NCI-H748 treated with DMSO at 0.1 percent for 48 hours (cell line): Measurements from ENCODE around the gene TCEA2.

ENCODE experiments used
- DNase-seq: peaks from one replicate; lab custom pipeline; 2025; lab: John Stamatoyannopoulos, UW

Gene TCEA2

DNA sequence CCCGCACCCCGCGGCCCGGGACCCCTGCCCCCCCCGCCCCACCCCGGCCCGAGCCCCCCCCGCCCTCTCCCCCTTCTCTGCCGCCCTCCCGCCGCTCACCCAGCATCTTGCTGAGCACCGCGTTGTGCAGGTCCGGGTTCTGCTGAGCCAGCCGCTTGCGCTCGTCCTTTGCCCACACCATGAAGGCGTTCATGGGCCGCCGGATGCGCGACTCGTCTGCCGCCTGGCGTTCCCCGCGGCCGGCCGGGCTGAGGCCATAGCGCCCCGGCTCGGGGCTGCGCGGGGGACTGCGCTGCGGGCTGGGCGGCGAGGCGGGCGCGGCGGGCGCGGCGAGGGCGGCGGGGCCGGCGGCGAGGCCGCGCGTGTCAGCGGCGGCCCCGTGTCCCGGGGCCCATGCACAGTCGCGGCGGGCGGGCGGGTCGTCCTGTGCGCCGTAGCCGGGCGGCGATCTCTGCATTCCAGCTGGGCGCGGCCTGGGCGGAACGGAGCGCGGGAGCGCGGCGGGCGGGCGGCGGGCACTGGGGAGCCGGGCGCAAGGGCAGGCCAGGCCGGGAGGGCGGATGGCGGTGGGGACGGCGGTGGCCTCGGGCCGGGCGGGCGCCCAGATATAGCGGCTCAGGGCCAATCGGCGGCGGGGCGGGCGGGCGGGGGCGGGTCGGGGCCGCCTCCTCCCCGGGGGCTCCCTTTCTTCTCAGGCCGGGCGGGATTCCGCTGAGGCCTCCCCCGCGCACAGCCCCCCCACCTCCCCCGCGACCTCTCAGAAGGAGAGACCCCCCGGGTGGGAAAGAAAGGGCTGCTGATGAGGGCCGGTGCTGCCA is 13.7 kb upstream of the TCEA2 start, which contains the start of gene SOX18:
TSS of gene SOX18 (minus strand) at position 580 of the 818 bp plus-strand sequence. CDS start at position 457, 123 bp downstream.
- no peak for DNase-seq

GRCh38 chr20:64049878-64050260 is 13.1 kb upstream of the TCEA2 start:
- DNase-seq: no peak

GRCh38 chr20:64050261-64051032 is 12.6 kb upstream of the TCEA2 start:
- no peak for DNase-seq

- DNase-seq: no peak
These were observed 12.0 kb upstream of the TCEA2 start for GRCh38 chr20:64051033-64051452.

DNA sequence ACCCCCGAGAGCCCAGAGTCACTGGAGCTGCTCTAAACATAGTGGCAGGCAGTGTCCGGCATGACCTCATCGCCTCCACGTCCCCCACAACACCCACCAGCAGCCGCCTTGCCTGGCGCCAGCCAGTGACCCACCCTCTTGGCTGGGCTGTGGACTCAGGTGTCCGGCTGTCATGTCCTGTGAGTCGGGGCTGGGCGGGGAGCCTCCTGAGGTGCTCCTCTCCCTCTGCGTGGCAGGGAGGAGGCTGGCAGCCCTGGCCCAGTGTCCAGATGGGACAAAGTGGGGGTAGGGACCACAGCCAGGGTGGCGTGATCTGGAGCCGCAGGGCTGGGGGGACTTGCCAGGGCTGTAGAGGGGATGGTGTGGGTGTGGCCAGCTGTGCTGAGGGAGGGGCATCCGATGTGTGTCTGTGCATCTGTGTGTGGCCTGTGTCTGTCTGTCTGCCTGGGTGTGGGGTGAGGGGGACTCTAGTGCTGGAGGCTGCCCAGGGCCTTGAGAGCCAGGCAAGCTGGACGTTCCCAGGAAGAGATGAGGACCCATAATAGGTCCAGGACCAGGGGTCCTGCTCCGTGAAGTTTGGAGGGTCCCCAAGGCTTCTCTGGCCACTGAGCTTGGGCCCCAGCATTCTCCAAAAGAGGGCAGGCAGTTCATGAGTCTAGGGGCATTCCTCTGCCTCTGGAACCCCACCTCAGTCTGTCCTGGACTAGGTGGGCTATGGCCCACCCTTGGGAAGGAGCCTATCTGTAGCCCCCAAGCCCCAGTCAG is 11.3 kb upstream of the TCEA2 start:
- DNase-seq: no peak

DNA sequence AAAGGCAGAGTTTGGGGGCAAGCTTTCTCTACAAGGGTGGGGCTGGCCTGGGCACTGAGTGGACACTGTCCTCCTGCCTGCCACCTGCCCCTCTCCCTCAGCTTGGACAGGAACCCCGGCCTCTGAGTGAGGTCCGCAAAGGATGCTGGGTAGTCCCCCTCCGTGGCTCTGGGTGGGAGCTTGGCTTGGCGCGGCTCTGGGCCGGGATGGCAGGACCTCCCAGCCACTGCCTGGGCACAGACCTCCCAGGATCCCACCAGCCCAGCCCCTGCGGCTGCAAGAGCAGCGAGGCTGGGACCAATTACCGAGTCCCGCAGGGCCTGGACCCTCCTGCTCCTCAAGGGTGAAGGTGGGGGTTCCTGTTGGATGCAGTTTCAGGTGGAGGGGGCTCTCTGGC is 10.7 kb upstream of the TCEA2 start:
- DNase-seq: no peak

- no peak for DNase-seq
These were observed 9.8 kb upstream of the TCEA2 start for GRCh38 chr20:64052987-64053840.

GRCh38 chr20:64053841-64054661 is 8.9 kb upstream of the TCEA2 start:
- DNase-seq: no peak

GRCh38 chr20:64055396-64055892 is 7.6 kb upstream of the TCEA2 start:
- no peak for DNase-seq

GRCh38 chr20:64055893-64056638 is 6.9 kb upstream of the TCEA2 start:
- no peak for DNase-seq

DNA sequence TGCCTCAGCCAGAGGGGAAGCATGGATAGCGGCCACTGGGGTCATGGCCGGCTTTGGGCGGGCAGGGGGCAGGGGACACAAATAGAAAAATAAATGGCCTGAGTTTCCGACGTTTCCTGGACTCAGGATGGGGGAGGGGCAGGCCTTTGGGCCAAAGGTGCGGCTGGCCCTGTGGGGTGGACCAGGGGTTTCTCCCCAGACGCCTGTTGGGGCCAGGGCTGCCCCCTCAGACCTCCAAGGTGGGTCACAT is 6.4 kb upstream of the TCEA2 start:
- DNase-seq: no peak

DNA sequence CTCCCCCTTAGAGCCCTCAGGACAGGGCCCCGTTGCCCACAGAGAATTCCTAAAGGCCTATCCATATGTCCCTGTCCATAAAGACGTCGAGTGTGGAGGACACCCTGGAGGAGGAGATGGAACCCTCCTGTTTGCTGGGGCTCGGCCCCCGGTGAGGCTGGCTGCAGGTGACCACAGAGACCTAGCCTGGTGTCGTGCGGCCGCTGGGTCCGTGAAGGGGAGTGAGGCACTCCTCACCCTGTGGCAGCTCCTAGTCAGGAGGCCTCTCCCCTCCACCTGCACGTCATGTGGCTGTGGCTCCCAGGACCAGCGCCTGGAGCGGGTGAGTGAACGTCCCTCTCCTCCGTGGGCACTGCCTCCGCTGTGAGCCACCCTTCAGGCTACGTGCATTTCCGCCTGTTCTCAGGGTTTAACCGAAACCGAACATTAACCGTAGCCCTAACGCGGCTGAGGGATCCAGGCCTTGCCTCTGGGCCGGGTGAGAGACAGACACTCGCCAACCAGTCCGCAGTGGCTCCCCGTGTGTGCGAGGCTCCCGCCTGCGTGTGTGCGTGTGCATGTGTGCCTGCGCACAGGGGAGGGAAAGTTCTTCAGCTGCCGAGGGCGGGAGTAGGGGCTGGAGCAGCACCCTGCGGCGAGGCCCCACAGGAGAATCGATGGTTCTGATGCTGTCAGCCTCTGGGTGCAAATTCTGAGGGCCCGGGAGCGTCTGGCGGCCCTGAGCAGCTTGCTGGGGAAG is 5.9 kb upstream of the TCEA2 start:
- DNase-seq: no peak

- DNase-seq: peak; percentile 7
These were observed 5.1 kb upstream of the TCEA2 start for GRCh38 chr20:64057628-64058498.

GRCh38 chr20:64058536-64058935 is 4.5 kb upstream of the TCEA2 start:
- no peak for DNase-seq

DNA sequence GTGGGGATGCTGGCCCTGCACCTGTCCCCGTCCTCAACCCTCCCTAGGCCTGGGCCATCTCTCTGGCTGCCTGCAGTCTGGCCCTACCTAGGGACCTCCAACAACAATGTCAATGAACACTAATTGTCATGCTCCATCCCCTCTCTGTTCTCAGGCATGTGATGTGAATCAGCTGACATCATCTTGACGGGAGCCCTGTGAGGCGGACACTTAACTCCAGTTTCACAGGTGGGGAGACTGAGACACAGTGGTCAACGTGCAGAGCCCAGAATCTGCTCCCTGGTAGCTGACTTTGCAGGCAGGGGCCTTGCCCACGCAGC is 762 bp upstream of the TCEA2 start:
- DNase-seq: no peak

- DNase-seq: no peak
These were observed 569 bp downstream of the TCEA2 start for GRCh38 chr20:64063389-64064144.

DNA sequence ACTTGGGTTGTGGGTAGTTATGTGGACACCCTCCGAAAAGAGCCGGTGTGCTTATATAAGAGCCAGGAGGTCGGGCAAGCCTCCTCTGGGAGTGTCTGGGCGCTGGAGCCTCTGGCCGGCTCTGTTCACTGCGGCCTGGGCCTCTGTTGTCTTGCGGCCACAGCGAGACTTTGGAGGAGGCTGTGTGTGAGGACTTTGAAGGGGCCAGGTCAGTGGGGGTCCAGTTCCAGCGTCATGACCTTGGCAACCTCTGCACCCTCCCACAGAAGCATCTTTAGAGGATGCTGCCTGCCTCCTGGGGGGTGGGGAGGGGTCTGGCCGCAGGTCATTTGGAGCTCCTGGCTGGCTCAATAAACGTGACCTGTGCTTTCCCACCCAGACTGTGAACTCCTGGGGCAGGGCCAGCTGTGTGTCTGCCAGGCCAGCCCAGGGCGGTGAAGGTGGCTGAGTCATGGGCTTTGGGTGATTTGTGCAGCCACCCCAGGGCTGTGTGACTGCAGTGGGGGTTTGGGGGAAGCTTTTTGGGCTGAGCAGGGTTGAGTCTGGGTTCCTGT is 1.2 kb downstream of the TCEA2 start:
- no peak for DNase-seq
